ENCODE results near the gene PRDM16. TPM values are rescaled to one million over a fixed set of nuclear protein-coding genes. Genes with fewer than 3 reads are reported as not detected.

The PRDM16 gene
- total and polyA plus RNA-seq, 8 donors, result 9.6 to 18.0 (median 14.7) TPM

- DNase-seq (peak in 1 of 4 donors; percentile 23), ATAC-seq (no peak)
- intact Hi-C loops (cut with DNase I), result no loop called here
- H3K4me1 ChIP-seq, result no peaks in the 10 kb centered on the region
- peaks cover 0 to 36% of the 10 kb centered on the region in 2 donors for H3K27me3 ChIP-seq
- no peaks in the 10 kb centered on the region for H3K36me3 ChIP-seq
- no peak for TF ChIP-seq CTCF (IDR thresholded peaks at IDR 0.05)
- H3K4me3 ChIP-seq, result no peak overlapping the region
- H3K9me3 ChIP-seq, result no peaks in the 10 kb centered on the region
- H3K27ac ChIP-seq, result no peak overlapping the region
Observed at GRCh38 chr1:3053986-3054385, 15.0 kb upstream of the PRDM16 start.

- H3K27ac ChIP-seq, result no peak overlapping the region
- no peak for TF ChIP-seq CTCF (IDR thresholded peaks at IDR 0.05)
- no peak overlapping the region for H3K4me3 ChIP-seq
- H3K36me3 ChIP-seq, result no peaks in the 10 kb centered on the region
- H3K9me3 ChIP-seq, result no peaks in the 10 kb centered on the region
- H3K4me1 ChIP-seq, result no peaks in the 10 kb centered on the region
- H3K27me3 ChIP-seq, result peaks cover 0 to 35% of the 10 kb centered on the region in 2 donors
- peak in 2 of 4 donors; percentile 24 to 43 for DNase-seq
- intact Hi-C loops (cut with DNase I), result no loop called here
- no peak for ATAC-seq
Observed at GRCh38 chr1:3054474-3054873, 14.5 kb upstream of the PRDM16 start.

- H3K36me3 ChIP-seq, result no peaks in the 10 kb centered on the region
- H3K27ac ChIP-seq, result no peak overlapping the region
- no peak for DNase-seq
- H3K9me3 ChIP-seq, result no peaks in the 10 kb centered on the region
- intact Hi-C loops (cut with DNase I), result no loop called here
- ATAC-seq, result no peak
- H3K4me3 ChIP-seq, result no peak overlapping the region
- H3K4me1 ChIP-seq, result no peaks in the 10 kb centered on the region
- no peak for TF ChIP-seq CTCF (IDR thresholded peaks at IDR 0.05)
- H3K27me3 ChIP-seq, result peaks cover 0 to 40% of the 10 kb centered on the region in 2 donors
Observed at GRCh38 chr1:3055051-3055450, 14.0 kb upstream of the PRDM16 start.

GRCh38 chr1:3056641-3057040 is 12.4 kb upstream of the PRDM16 start:
- Histone ChIP-seq H3K4me3 (no peak overlapping the region), H3K9me3 (no peaks in the 10 kb centered on the region), H3K27me3 (peaks cover 0 to 56% of the 10 kb centered on the region in 2 donors), H3K27ac (no peak overlapping the region), H3K36me3 (no peaks in the 10 kb centered on the region), H3K4me1 (no peaks in the 10 kb centered on the region)
- intact Hi-C loops (cut with DNase I), result no loop called here
- no peak for ATAC-seq
- DNase-seq, result no peak
- TF ChIP-seq CTCF (IDR thresholded peaks at IDR 0.05), result no peak

GRCh38 chr1:3058263-3059030 is 10.6 kb upstream of the PRDM16 start:
- H3K27ac ChIP-seq, result no peak overlapping the region
- H3K4me1 ChIP-seq, result peaks cover 0 to under 1% of the 10 kb centered on the region in 2 donors
- H3K27me3 ChIP-seq, result peaks cover 4 to 61% of the 10 kb centered on the region in 2 donors
- no peak for ATAC-seq
- no peak for TF ChIP-seq CTCF (IDR thresholded peaks at IDR 0.05)
- H3K9me3 ChIP-seq, result no peaks in the 10 kb centered on the region
- H3K4me3 ChIP-seq, result no peak overlapping the region
- DNase-seq, result no peak
- intact Hi-C loops (cut with DNase I), result no loop called here
- no peaks in the 10 kb centered on the region for H3K36me3 ChIP-seq

All from left lung (tissue), 10 donors.